Mammary epithelial cell (primary cell): ENCODE data around the gene AKT3.

ENCODE experiments used
- EZH2 ChIP-seq: IDR thresholded peaks from 2 replicates; pipeline ENCODE4 v1.6.1; 2012; ENCODE audit warnings: low read length, inconsistent platforms, borderline replicate concordance
- TF ChIP-seq, protein P1 (sequence below), 2 donors: IDR thresholded peaks in 1 of 2; conservative IDR thresholded peaks in 1 of 2; 2 replicates each; pipeline ENCODE4 v1.5.1; 2011 to 2012; ENCODE audit warnings: inconsistent platforms in 2 of 2, low read length in 2 of 2, mild to moderate bottlenecking in 2 of 2, control low read depth in 1 of 2, low read depth in 1 of 2; ENCODE audit not compliant: insufficient read depth in 1 of 2; ENCODE audit errors: extremely low read depth in 1 of 2

GRCh38 chr1:243621973-243622372 is 228.1 kb downstream of the AKT3 start:
- no peak for TF ChIP-seq EZH2
- TF ChIP-seq, protein P1, sequence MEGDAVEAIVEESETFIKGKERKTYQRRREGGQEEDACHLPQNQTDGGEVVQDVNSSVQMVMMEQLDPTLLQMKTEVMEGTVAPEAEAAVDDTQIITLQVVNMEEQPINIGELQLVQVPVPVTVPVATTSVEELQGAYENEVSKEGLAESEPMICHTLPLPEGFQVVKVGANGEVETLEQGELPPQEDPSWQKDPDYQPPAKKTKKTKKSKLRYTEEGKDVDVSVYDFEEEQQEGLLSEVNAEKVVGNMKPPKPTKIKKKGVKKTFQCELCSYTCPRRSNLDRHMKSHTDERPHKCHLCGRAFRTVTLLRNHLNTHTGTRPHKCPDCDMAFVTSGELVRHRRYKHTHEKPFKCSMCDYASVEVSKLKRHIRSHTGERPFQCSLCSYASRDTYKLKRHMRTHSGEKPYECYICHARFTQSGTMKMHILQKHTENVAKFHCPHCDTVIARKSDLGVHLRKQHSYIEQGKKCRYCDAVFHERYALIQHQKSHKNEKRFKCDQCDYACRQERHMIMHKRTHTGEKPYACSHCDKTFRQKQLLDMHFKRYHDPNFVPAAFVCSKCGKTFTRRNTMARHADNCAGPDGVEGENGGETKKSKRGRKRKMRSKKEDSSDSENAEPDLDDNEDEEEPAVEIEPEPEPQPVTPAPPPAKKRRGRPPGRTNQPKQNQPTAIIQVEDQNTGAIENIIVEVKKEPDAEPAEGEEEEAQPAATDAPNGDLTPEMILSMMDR (conservative IDR thresholded peaks at IDR 0.05 in 1 of 2, IDR thresholded peaks at IDR 0.05 in 1 of 2; ENCODE audit: extremely low read depth in 1 of 2, insufficient read depth in 1 of 2, low read depth in 1 of 2, low read length in 2 of 2), result no peak
